Stimulated activated CD4-positive, alpha-beta T cell treated with anti-CD3 and anti-CD28 coated beads, Interleukin-2, amount 100 ng/mL, for 24 hours (primary cell): ENCODE data around the gene LST1.

Experiments used
- DNase-seq, 2 donors: peaks; one replicate each; pipeline ENCODE4 v3.0.0-alpha.2; 2020

LST1 gene

GRCh38 chr6:31586008-31586407, at the start of gene LST1:
Gene LST1 (plus strand): TSS chr6:31586277. CDS start chr6:31587300, 1,023 bp downstream.
- DNase-seq: no peak

- no peak for DNase-seq
Observed at GRCh38 chr6:31538805-31539400, 47.2 kb upstream of the LST1 start.

GRCh38 chr6:31540640-31541039, 45.4 kb upstream of the LST1 start:
- DNase-seq: no peak

GRCh38 chr6:31541059-31541657, 44.9 kb upstream of the LST1 start:
- peak; percentile 69 to 70 for DNase-seq

GRCh38 chr6:31541658-31542521, 44.2 kb upstream of the LST1 start, which contains the start of gene DDX39B:
Gene DDX39B (minus strand): TSS chr6:31542003. CDS start chr6:31540532, 1,471 bp downstream.
- peak; percentile 92 to 94 for DNase-seq

GRCh38 chr6:31543639-31544038, 42.4 kb upstream of the LST1 start:
- DNase-seq: no peak

- DNase-seq: no peak
Observed at GRCh38 chr6:31544676-31545075, 41.4 kb upstream of the LST1 start.

- no peak for DNase-seq
Observed at GRCh38 chr6:31545291-31545690, 40.8 kb upstream of the LST1 start.

- DNase-seq: peak; percentile 91 to 94
Observed at GRCh38 chr6:31546339-31546957, 39.6 kb upstream of the LST1 start, which contains the start of gene ATP6V1G2. Gene ATP6V1G2 (minus strand): TSS chr6:31546608. CDS start chr6:31546559, 49 bp downstream.

GRCh38 chr6:31546958-31547726, 38.9 kb upstream of the LST1 start, which contains the start of gene NFKBIL1:
Gene NFKBIL1 (plus strand): TSS chr6:31547608. CDS start chr6:31547695, 87 bp downstream.
- peak; percentile 92 for DNase-seq

GRCh38 chr6:31547727-31548543, 38.1 kb upstream of the LST1 start:
- no peak for DNase-seq

- no peak for DNase-seq
Observed at GRCh38 chr6:31548544-31548873, 37.6 kb upstream of the LST1 start.

GRCh38 chr6:31551371-31551770, 34.7 kb upstream of the LST1 start:
- peak; percentile 66 to 76 for DNase-seq

GRCh38 chr6:31556307-31556706, 29.8 kb upstream of the LST1 start:
- no peak for DNase-seq

- no peak for DNase-seq
Observed at GRCh38 chr6:31557443-31558317, 28.4 kb upstream of the LST1 start.

GRCh38 chr6:31558318-31558625, 27.8 kb upstream of the LST1 start:
- DNase-seq: no peak

GRCh38 chr6:31558631-31559500, 27.2 kb upstream of the LST1 start:
- peak; percentile 76 to 77 for DNase-seq

GRCh38 chr6:31559606-31559957, 26.5 kb upstream of the LST1 start:
- no peak for DNase-seq

- peak; percentile 48 to 58 for DNase-seq
Observed at GRCh38 chr6:31559958-31560696, 25.9 kb upstream of the LST1 start.
